Upper lobe of left lung (tissue), 6 donors: ENCODE data around the gene NBEAL2. TPM values are rescaled to one million over a fixed set of nuclear protein-coding genes. Genes with fewer than 3 reads are reported as not detected.

Experiments
- ATAC-seq, 2 donors: fragments of 200-7000 bp; cut with Tn5 transposase; one replicate each; pipeline ENCODE4 v1.9.1; 2022; ENCODE audit warnings: mild to moderate bottlenecking in 2 of 2, moderate library complexity in 2 of 2; ENCODE audit not compliant: low FRiP score in 2 of 2
- DNase-seq, 2 donors: peaks; one replicate each; pipeline ENCODE4 v3.0.0-alpha.2; 2019 to 2020
- H3K27ac ChIP-seq, 4 donors: fragments of 200-600 bp; sonication (generic); one replicate each; pipeline ENCODE4 v1.5.1; 2016 to 2019
- H3K27me3 ChIP-seq, 4 donors: fragments of 200-600 bp; sonication (generic); one replicate each; pipeline ENCODE4 v1.5.1; 2017 to 2019
- H3K36me3 ChIP-seq, 4 donors: fragments of 200-600 bp; sonication (generic); one replicate each; pipeline ENCODE4 v1.5.1; 2016 to 2019
- H3K4me1 ChIP-seq, 4 donors: fragments of 200-600 bp; sonication (generic); one replicate each; pipeline ENCODE4 v1.5.1; 2018 to 2019
- H3K4me3 ChIP-seq, 4 donors: fragments of 200-600 bp; sonication (generic); one replicate each; pipeline ENCODE4 v1.5.1; 2017 to 2019; ENCODE audit warnings: mild to moderate bottlenecking in 2 of 4, moderate library complexity in 1 of 4
- H3K9me3 ChIP-seq, 4 donors: fragments of 200-600 bp; sonication (generic); one replicate each; pipeline ENCODE4 v1.5.1; 2018 to 2019
- EP300 ChIP-seq, 4 donors: sonication (generic); formaldehyde crosslinking; IDR thresholded peaks; one replicate each; pipeline ENCODE4 v1.5.1; 2017; ENCODE audit warnings: antibody characterized with exemption in 4 of 4, control low read depth in 2 of 4
- POLR2A ChIP-seq, 4 donors: fragments of 450-650 bp; IDR thresholded peaks; one replicate each; pipeline ENCODE4 v1.5.1; 2016 to 2017; ENCODE audit warnings: antibody characterized with exemption in 4 of 4, mild to moderate bottlenecking in 2 of 4
- POLR2AphosphoS5 ChIP-seq, 2 donors: sonication (generic); formaldehyde crosslinking; IDR thresholded peaks; one replicate each; pipeline ENCODE4 v1.5.1; 2017; ENCODE audit warnings: antibody characterized with exemption in 2 of 2
- WGBS, 2 donors: methylation state at CpG; one replicate each; pipeline ENCODE4 v1.1.5; 2017 to 2018; 5-methylcytosine and 5-hydroxymethylcytosine counted together
- total RNA-seq, 6 donors: library from RNA; depleted of rRNA in 4 of 6; stranded (reverse); fragments of >200 nt in 4 of 6; gene quantifications; one replicate each; pipeline versions ENCODE4 v1.1.0 to v1.2.1, GENCODE V29; 2016 to 2021
- TF ChIP-seq, protein P1 (sequence below), 6 experiments: fragments of 450-650 bp in 4 of 6; fragments of 200-600 bp in 2 of 6; sonication (generic) in 2 of 6; IDR thresholded peaks; one replicate each; pipeline ENCODE4 v1.5.1; 2016 to 2019; ENCODE audit warnings: antibody characterized with exemption in 6 of 6
- donor health status: DM: no; HTN: no; CAD: no; lungs with moderate emphysema.
- donor health status: DM: no; HTN: yes; CAD: no; lungs with severe emphysema.

NBEAL2 gene
- total RNA-seq, 6 donors from 2014 or later: 94.7 to 436 (median 163) TPM

DNA sequence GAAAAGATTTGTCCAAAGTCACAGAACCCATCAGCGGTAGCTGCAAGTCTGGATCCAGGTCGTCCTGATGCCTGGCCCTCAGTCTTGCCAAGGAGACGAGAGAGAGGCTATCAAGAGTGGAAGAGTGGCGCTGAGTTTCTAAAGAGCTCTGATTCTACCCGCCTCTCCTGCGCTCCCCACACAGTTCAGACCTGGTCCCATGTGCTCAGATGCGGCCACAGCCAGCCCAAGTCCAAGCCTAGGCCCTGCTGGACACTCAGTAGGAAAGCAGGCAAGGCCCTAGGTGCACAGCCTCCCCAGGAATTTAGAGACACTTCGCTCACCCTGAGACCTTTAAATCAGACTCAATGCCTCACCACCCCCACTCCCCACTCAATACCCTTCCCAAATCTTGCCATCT is 35.3 kb upstream of the NBEAL2 start:
- Histone ChIP-seq H3K27ac (peak overlapping the region; percentile 71 to 89 (median 80)), H3K4me1 (peaks cover 62 to 91% (median 77%) of the 10 kb centered on the region in 4 donors), H3K4me3 (no peak overlapping the region), H3K9me3 (no peaks in the 10 kb centered on the region), H3K36me3 (peaks cover 0 to 17% (median 6%) of the 10 kb centered on the region in 4 donors), H3K27me3 (no peaks in the 10 kb centered on the region)
- TF ChIP-seq, protein P1, sequence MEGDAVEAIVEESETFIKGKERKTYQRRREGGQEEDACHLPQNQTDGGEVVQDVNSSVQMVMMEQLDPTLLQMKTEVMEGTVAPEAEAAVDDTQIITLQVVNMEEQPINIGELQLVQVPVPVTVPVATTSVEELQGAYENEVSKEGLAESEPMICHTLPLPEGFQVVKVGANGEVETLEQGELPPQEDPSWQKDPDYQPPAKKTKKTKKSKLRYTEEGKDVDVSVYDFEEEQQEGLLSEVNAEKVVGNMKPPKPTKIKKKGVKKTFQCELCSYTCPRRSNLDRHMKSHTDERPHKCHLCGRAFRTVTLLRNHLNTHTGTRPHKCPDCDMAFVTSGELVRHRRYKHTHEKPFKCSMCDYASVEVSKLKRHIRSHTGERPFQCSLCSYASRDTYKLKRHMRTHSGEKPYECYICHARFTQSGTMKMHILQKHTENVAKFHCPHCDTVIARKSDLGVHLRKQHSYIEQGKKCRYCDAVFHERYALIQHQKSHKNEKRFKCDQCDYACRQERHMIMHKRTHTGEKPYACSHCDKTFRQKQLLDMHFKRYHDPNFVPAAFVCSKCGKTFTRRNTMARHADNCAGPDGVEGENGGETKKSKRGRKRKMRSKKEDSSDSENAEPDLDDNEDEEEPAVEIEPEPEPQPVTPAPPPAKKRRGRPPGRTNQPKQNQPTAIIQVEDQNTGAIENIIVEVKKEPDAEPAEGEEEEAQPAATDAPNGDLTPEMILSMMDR (IDR thresholded peaks at IDR 0.05): no peak
- TF ChIP-seq POLR2A (IDR thresholded peaks at IDR 0.05): no peak
- TF ChIP-seq EP300 (IDR thresholded peaks at IDR 0.05): no peak
- TF ChIP-seq POLR2AphosphoS5 (IDR thresholded peaks at IDR 0.05): no peak
- ATAC-seq (peak in 1 of 2 donors; percentile 53), DNase-seq (no peak)
- 65 to 76% methylated on average over 8 of the region's 8 CpGs for WGBS, 2 donors

DNA sequence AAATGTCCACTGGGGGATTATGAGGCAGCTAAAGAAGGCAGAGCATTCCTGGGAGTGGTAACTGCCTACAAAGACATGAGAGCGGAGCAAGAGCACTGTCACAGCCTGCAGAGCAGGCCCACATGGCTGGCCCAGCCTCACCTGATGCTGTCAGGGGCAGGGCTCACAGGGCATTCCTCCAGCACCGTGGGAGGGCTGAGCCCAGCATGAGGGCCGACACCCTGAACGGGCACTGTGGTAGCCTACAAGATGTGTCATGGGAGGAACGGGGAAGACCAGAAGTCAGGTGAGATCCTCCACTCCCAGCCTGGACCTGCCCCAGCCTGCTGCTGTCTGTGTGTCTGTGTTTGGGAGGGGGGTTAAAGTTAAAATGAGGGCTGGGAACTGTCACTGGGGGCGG is 33.0 kb upstream of the NBEAL2 start:
- DNase-seq: no peak
- 66 to 88% methylated on average over 4 to 6 of the region's 6 CpGs for WGBS, 2 donors
- H3K4me1 ChIP-seq: peaks cover 80 to 99% (median 88%) of the 10 kb centered on the region in 4 donors

GRCh38 chr3:46946856-46947545 is 32.5 kb upstream of the NBEAL2 start:
- Histone ChIP-seq H3K9me3 (no peaks in the 10 kb centered on the region), H3K4me3 (no peak overlapping the region), H3K27me3 (no peaks in the 10 kb centered on the region), H3K4me1 (peaks cover 83 to 93% (median 88%) of the 10 kb centered on the region in 4 donors), H3K36me3 (no peaks in the 10 kb centered on the region), H3K27ac (peak overlapping the region; percentile 71 to 89 (median 83))
- peak in 1 of 2 donors; percentile 76 for DNase-seq
- peak in 1 of 2 donors; percentile 38 for TF ChIP-seq POLR2AphosphoS5 (IDR thresholded peaks at IDR 0.05)
- TF ChIP-seq, protein P1 (IDR thresholded peaks at IDR 0.05): no peak
- peak in 1 of 2 donors; percentile 11 for ATAC-seq
- 35 to 45% methylated on average over 7 of the region's 7 CpGs for WGBS, 2 donors

More for the DNA sequence above, 33.0 kb upstream of the NBEAL2 start:
- no peaks in the 10 kb centered on the region for H3K36me3 ChIP-seq
- TF ChIP-seq POLR2A (IDR thresholded peaks at IDR 0.05) (no peak), EP300 (IDR thresholded peaks at IDR 0.05) (no peak), POLR2AphosphoS5 (IDR thresholded peaks at IDR 0.05) (no peak)
- TF ChIP-seq, protein P1 (IDR thresholded peaks at IDR 0.05): no peak
- ATAC-seq: no peak
- H3K4me3 ChIP-seq: no peak overlapping the region
- no peaks in the 10 kb centered on the region for H3K9me3 ChIP-seq
- H3K27me3 ChIP-seq: no peaks in the 10 kb centered on the region
- H3K27ac ChIP-seq: peak overlapping the region; percentile 71 to 89 (median 83)

- ATAC-seq: no peak
- no peak for DNase-seq
- Histone ChIP-seq H3K4me1 (peaks cover 82 to 87% (median 85%) of the 10 kb centered on the region in 4 donors), H3K36me3 (no peaks in the 10 kb centered on the region), H3K27ac (peak overlapping the region; percentile 71 to 89 (median 83)), H3K27me3 (no peaks in the 10 kb centered on the region), H3K9me3 (no peaks in the 10 kb centered on the region), H3K4me3 (no peak overlapping the region)
- TF ChIP-seq POLR2AphosphoS5 (IDR thresholded peaks at IDR 0.05): no peak
- no peak for TF ChIP-seq POLR2A (IDR thresholded peaks at IDR 0.05)
- 60 to 66% methylated on average over 3 to 4 of the region's 4 CpGs for WGBS, 2 donors
These were observed 31.9 kb upstream of the NBEAL2 start for GRCh38 chr3:46947546-46947901.

GRCh38 chr3:46947981-46948791 is 31.3 kb upstream of the NBEAL2 start:
- no peaks in the 10 kb centered on the region for H3K9me3 ChIP-seq
- peaks cover 82 to 87% (median 85%) of the 10 kb centered on the region in 4 donors for H3K4me1 ChIP-seq
- peak in 2 of 4 donors; percentile 52 to 75 for TF ChIP-seq EP300 (IDR thresholded peaks at IDR 0.05)
- TF ChIP-seq, protein P1 (IDR thresholded peaks at IDR 0.05): no peak
- peak; percentile 78 to 87 for TF ChIP-seq POLR2AphosphoS5 (IDR thresholded peaks at IDR 0.05)
- TF ChIP-seq POLR2A (IDR thresholded peaks at IDR 0.05): peak in 1 of 4 donors; percentile 23
- 31 to 41% methylated on average over 14 to 19 of the region's 19 CpGs for WGBS, 2 donors
- no peak overlapping the region for H3K4me3 ChIP-seq
- H3K36me3 ChIP-seq: no peaks in the 10 kb centered on the region
- DNase-seq (peak; percentile 52 to 93), ATAC-seq (peak; percentile 66 to 90)
- H3K27me3 ChIP-seq: no peaks in the 10 kb centered on the region
- peak overlapping the region; percentile 71 to 89 (median 83) for H3K27ac ChIP-seq
